K562 (cell line): ENCODE results near the gene FTH1. TPM values are rescaled to one million over a fixed set of nuclear protein-coding genes. Genes with fewer than 3 reads are reported as not detected.

Source experiments
- ATF7 ChIP-seq: fragments of 450-650 bp; IDR thresholded peaks from 2 replicates; pipeline ENCODE4 v1.7.1; 2014; ENCODE audit warnings: mild to moderate bottlenecking, moderate library complexity
- BCLAF1 ChIP-seq, 2 experiments: fragments of 450-650 bp in 1 of 2; IDR thresholded peaks; 2 replicates each; pipeline ENCODE4 v1.6.1; 2011 to 2017; ENCODE audit warnings: low read depth in 2 of 2, antibody characterized with exemption in 1 of 2, borderline replicate concordance in 1 of 2, low read length in 1 of 2, mild to moderate bottlenecking in 1 of 2, mixed read lengths in 1 of 2; ENCODE audit not compliant: control insufficient read depth in 1 of 2
- BCOR ChIP-seq: fragments of 450-650 bp; IDR thresholded peaks from 2 replicates; pipeline ENCODE4 v1.6.1; 2016
- CBFA2T2 ChIP-seq: fragments of 450-650 bp; conservative IDR thresholded peaks from 2 replicates; pipeline ENCODE4 v1.6.1; 2017; ENCODE audit warnings: mild to moderate bottlenecking
- HLTF ChIP-seq: fragments of 450-650 bp; IDR thresholded peaks from 2 replicates; pipeline ENCODE4 v1.6.1; 2016
- ID3 ChIP-seq, 2 experiments: fragments of 250-450 bp in 1 of 2; fragments of 450-650 bp in 1 of 2; sonication (Bioruptor Pico) in 1 of 2; IDR thresholded peaks; 2 replicates each; pipeline versions ENCODE4 v1.6.1 to v1.8.0; 2016 to 2021; ENCODE audit warnings: mild to moderate bottlenecking in 2 of 2, moderate library complexity in 2 of 2, missing compliant biosample characterization in 1 of 2, missing genetic modification characterization in 1 of 2
- JUND ChIP-seq, 2 experiments: IDR thresholded peaks; 2 replicates in 1 of 2; 3 replicates in 1 of 2; pipeline ENCODE4 v1.6.1; 2011; ENCODE audit warnings: borderline replicate concordance in 2 of 2, low read depth in 2 of 2, low read length in 2 of 2, improper control_type of control experiment in 1 of 2, missing biosample characterization in 1 of 2, missing genetic modification characterization in 1 of 2, missing genetic modification reagents in 1 of 2
- NRF1 ChIP-seq, 2 experiments: fragments of 450-650 bp; IDR thresholded peaks in 1 of 2; conservative IDR thresholded peaks in 1 of 2; 2 replicates each; pipeline ENCODE4 v1.6.1; 2014; ENCODE audit warnings: mild to moderate bottlenecking in 2 of 2
- PHF8 ChIP-seq: fragments of 200-600 bp; sonication (generic); IDR thresholded peaks from 2 replicates; pipeline ENCODE4 v1.6.1; 2012; ENCODE audit warnings: mixed run types, mild to moderate bottlenecking, inconsistent platforms, low read length, moderate library complexity, borderline replicate concordance
- RBFOX2 ChIP-seq: fragments of 200-400 bp; formaldehyde crosslinking; IDR thresholded peaks from 2 replicates; pipeline ENCODE4 v1.6.1; 2017; ENCODE audit warnings: low read depth, mild to moderate bottlenecking, low read length, moderate library complexity
- RCOR1 ChIP-seq, 2 experiments: IDR thresholded peaks; 2 replicates each; pipeline ENCODE4 v1.6.1; 2012; ENCODE audit warnings: low read depth in 2 of 2, low read length in 2 of 2, borderline replicate concordance in 1 of 2, improper control_type of control experiment in 1 of 2
- RFX7 ChIP-seq: fragments of 250-450 bp; sonication (Bioruptor Pico); IDR thresholded peaks from 2 replicates; pipeline ENCODE4 v1.5.1; 2021; ENCODE audit warnings: mild to moderate bottlenecking
- TBP ChIP-seq: optimal IDR thresholded peaks from 2 replicates; pipeline ENCODE3; 2011; ENCODE audit warnings: low read depth, low read length, improper control_type of control experiment
- ZBTB7A ChIP-seq: IDR thresholded peaks from 2 replicates; pipeline ENCODE4 v1.6.1; 2011; ENCODE audit warnings: low read depth, mild to moderate bottlenecking, low read length, moderate library complexity, borderline replicate concordance; ENCODE audit not compliant: control insufficient read depth
- ZFX ChIP-seq: sonication (generic); formaldehyde crosslinking; IDR thresholded peaks from 2 replicates; pipeline ENCODE4 v1.8.0; 2022; ENCODE audit warnings: mild to moderate bottlenecking, missing genetic modification reagents, moderate library complexity
- ZNF311 ChIP-seq: fragments of 250-450 bp; sonication (Bioruptor Pico); IDR thresholded peaks from 2 replicates; pipeline ENCODE4 v1.4.0; 2020; ENCODE audit warnings: mild to moderate bottlenecking, moderate library complexity
- ZZZ3 ChIP-seq: fragments of 450-650 bp; IDR thresholded peaks from 2 replicates; pipeline ENCODE4 v1.6.1; 2016; ENCODE audit warnings: antibody characterized with exemption, mild to moderate bottlenecking, moderate library complexity
- polyA plus RNA-seq, 8 experiments: library from polyadenylated mRNA; depleted of rRNA in 4 of 8; stranded (reverse) in 5 of 8; unstranded in 3 of 8; fragments of >200 nt; fragmentation: Nextera tagmentation in 2 of 8; fragmentation: Illumina TruSeq in 1 of 8; extraction: Ambion mirVana in 2 of 8; extraction: Trizol in 1 of 8; gene quantifications; 2 replicates each; pipeline versions ENCODE4 v1.2.1 to v1.2.3, GENCODE V29; 2011 to 2014; ENCODE audit warnings: inconsistent platforms in 1 of 8, missing spikeins in 1 of 8
- total RNA-seq, 7 experiments: library from RNA; depleted of rRNA in 6 of 7; stranded (reverse); fragments of >200 nt in 6 of 7; fragmentation: Illumina TruSeq in 2 of 7; extraction: Trizol in 2 of 7; gene quantifications; 2 replicates each; pipeline versions ENCODE4 v1.2.1 to v1.2.3, GENCODE V29; 2011 to 2021; ENCODE audit warnings: low replicate concordance in 1 of 7

The FTH1 gene
- total and polyA plus RNA-seq, 9 of the 15 experiments (the other 6 are each of a cell fraction or from before 2014, with no cell fraction given), result 370 to 3,146 (median 802) TPM

GRCh38 chr11:61923166-61924063 lies 44.0 kb downstream of the FTH1 start (continued):
- TF ChIP-seq ATF7, result peak; percentile 22; the same call in 1 of the 2 replicates
- TF ChIP-seq BCOR, result peak; percentile 83
- TF ChIP-seq PHF8, result peak; percentile 35; the same call in 1 of the 2 replicates
- peak in 1 of 2 experiments; percentile 45; a peak in 1 of 4 replicates for TF ChIP-seq RCOR1 (IDR thresholded peaks at IDR 0.05; ENCODE audit: borderline replicate concordance in 1 of 2, low read depth in 2 of 2, low read length in 2 of 2)
- no peak for TF ChIP-seq ZZZ3
- no peak for TF ChIP-seq BCLAF1 (IDR thresholded peaks at IDR 0.05; ENCODE audit: borderline replicate concordance in 1 of 2, control insufficient read depth in 1 of 2, low read depth in 2 of 2, low read length in 1 of 2)
- 0 out of 2 replicates have a peak, but pooled peaks have one; percentile 37 for TF ChIP-seq RBFOX2
- peak; percentile 60 for TF ChIP-seq TBP
- TF ChIP-seq NRF1 (conservative IDR thresholded peaks at IDR 0.05 in 1 of 2, IDR thresholded peaks at IDR 0.05 in 1 of 2), result peak in 1 of 2 experiments; percentile 17; a peak in 1 of 4 replicates
- peak; percentile 39; the same call in 1 of the 2 replicates for TF ChIP-seq JUND (IDR thresholded peaks at IDR 0.05; ENCODE audit: borderline replicate concordance, low read depth, low read length)
- TF ChIP-seq JUND (tag; IDR thresholded peaks at IDR 0.05; ENCODE audit: borderline replicate concordance, low read depth, low read length), result no peak; the same call in 2 of the 3 replicates
- peak; percentile 12; the same call in 1 of the 2 replicates for TF ChIP-seq CBFA2T2
- TF ChIP-seq ZBTB7A, result peak; percentile 26; the same call in 1 of the 2 replicates
- TF ChIP-seq RFX7 (CRISPR knock-in tag), result no peak
- TF ChIP-seq HLTF, result no peak
- no peak for TF ChIP-seq ID3 (CRISPR knock-in tag; IDR thresholded peaks at IDR 0.05)
- TF ChIP-seq ID3 (tag; IDR thresholded peaks at IDR 0.05), result 0 out of 2 replicates have a peak, but pooled peaks have one; percentile 17
- peak; percentile 48 for TF ChIP-seq ZFX (CRISPR knock-in tag)
- no peak for TF ChIP-seq ZNF311 (CRISPR knock-in tag)
- TF ChIP-seq, all 486 proteins: peak for 33
